Inferior parietal cortex (tissue), 1 donor: ENCODE data around the gene CIZ1.

Experiments
- DNase-seq: peaks from one replicate; pipeline ENCODE4 v3.0.0-alpha.2; 2016; ENCODE audit errors: extremely low spot score

Gene CIZ1

DNA sequence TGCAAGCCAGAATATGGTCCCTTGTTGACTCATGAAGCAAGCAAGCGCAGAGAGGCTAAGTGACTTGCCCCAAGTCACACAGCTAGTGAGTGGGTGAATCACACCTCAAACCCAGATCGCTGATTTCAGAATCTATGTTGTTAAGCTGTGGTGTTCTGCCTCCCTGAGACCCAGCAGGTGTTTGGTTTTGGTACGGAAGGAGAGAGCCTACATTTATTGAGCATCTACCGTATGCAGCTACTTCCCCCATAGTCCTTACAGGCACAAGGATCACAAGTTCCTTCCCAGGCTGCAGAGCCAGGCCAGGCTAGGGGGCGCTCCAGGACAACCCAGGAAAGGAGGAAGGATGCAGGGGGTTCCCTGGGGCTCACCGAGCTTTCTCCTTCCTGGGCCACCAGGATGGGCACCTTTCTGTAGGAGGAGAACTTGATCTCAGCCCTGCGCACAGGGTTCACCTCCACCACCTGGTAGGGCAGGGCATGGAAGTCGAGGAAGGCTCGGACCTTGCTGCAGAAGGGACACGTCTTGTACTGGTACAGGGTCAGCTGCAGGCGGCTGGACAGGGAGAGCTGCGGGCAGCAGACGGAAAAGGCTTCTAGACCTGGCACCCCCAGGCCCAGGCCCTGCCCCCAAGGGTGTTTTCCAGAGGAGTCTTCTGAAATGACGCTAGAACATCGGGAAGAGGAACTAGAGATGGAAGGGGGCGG lies 66.3 kb downstream of the CIZ1 start:
- no peak for DNase-seq

DNA sequence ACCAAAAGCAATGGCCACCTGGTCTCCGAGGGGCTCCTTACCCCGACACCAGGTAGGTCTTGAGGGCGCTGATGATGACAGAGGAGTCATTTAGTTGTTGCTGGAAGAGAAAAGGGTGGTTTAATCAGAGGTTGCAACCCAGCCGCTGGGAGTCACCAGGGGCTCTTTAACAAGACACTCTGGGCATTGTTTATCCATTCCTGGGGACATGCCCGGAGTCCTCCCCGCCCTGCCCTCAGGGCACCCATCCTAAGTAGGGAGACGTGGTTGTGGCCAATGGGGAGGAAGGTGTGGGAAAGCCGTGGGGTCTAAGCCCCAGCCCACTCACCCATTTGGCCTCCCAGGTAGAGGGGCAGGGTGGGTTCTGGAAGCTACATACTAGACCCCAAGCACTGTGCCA lies 66.9 kb downstream of the CIZ1 start:
- DNase-seq: no peak

DNA sequence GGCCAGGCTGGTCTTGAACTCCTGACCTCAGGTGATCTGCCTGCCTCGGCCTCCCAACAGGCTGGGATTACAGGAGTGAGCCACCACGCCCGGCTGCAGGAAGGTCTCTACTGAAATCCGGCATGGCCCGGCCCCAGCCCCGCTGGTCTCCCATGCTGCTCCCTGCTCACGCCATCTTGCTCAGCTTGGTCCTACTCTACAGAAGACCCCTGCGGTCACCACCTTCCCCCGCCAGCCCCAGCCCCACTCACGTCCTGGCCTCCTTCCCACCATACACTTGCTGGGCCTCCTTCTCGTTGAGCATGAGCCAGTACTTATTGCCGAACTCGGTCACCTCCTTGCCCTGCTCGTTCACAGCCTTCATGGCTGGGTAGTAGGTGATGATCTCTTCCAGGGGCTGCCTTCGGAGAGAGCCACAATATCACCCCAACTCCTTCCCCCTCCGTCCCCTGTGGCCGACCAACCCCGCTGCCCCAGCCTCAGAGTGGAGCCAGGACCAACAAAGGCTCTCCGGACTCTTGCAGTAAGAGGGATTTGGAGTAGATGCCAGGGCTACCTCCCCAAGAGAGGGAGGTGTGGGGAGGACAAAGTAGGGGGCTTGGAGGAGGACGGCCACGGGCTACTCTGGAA lies 67.8 kb downstream of the CIZ1 start:
- no peak for DNase-seq

DNA sequence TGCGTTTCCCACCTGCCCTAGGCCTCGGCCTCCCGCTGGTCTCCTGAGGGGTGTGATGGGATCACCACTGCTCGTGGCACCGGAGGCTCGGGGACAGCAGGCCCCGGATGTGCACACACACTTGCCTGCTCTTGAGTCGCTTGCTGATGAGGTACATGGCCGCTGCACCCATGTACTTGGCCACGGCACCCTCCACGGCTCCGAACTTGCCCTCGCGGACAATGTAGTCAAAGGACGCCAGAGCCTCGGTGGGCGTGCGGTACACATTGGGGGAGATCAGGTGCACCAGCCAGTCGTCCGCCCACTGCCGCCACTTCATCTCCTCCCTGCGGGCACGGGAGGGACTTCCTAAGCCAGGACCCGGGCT lies 68.6 kb downstream of the CIZ1 start:
- no peak for DNase-seq

DNA sequence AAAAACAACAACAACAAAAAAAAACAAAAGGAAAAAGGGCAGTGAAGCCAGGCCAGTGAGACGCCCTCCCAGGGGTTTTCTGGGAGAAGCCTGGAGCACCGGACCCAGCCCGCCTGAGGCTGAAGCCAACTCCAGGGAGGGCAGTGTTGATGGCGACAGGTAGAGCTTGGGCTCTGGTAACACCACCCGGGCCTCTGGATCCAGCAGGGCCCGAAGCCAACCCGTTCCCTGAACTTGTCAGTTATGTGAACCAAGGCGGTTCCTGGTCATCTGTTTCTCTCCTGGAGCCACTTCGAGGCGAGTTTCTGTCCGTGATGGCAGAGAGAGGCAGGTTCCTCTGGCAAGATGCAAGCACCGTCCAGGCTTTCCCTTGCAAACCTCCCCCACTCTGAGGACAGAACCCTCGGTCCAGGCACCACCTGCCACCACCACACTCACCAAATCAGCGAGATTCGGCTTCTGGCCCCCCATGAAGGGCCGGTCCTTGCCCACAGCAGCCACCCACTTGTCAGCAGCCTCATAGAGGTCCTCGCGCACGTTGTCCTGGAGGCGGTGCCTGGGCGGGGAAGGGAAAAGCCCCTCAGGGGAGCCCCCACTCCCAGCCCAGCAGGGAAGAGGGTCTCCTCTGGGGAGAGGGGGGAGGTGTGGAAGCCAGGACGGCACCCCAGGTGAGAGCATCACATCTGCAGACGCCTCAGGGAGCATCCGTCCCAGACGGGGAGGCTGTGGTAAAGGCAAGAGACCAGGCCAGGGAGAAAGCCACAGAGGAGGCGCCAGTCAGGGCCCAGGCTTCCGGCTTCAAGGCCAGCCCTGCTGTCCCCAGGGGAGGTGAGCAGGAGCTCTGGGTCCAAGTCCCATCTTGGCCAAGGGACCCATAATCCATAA lies 69.2 kb downstream of the CIZ1 start:
- no peak for DNase-seq

DNA sequence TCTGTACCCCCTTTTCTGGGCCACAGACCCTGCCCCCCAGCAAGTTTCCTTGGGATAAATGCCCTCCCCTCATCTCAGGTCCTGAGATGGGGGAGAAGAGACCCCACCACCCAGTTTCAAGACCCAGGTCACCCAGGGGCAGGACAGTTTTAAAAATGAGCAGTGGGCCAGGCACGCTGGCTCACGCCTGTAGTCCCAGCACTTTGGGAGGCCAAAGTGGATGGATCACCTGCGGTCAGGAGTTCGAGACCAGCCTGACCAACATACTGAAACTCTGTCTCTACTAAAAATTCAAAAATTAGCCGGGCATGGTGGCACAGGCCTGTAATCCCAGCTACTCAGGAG lies 69.9 kb downstream of the CIZ1 start:
- no peak for DNase-seq

DNA sequence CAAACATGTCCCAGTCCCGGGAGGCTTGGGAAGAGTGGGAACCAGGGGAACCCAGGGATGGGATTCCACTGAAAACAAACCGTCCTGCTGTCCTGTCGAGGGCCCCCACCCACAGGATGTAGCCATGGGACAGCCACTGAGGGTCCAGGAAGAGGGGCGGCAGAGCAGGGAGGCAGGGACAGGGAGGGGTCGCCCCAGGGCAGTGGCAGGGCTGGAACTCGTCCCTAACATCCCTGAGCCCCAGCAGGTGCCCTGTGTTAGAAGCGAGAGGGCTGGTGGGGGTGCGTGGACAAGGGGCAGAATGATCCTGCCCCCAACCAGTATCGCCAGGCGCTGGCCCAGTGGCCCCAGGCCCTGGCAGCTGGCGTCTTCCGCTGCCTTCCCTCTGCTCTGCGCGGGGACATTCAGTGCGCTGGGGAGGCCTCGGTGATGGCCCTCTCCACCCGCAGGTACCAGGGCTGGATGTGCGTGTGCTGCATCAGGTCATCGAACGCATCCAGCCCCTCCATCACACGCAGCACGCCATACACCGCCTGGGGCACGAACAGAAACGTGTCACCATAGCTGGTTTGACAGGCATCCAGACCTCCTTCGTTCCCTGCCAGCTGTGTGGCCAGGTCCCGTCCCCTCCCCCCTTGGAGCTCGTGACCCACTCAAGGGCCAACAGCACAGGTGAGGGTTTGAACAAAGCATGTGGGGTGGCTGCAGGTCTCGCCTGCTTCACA lies 70.5 kb downstream of the CIZ1 start:
- DNase-seq: no peak

DNA sequence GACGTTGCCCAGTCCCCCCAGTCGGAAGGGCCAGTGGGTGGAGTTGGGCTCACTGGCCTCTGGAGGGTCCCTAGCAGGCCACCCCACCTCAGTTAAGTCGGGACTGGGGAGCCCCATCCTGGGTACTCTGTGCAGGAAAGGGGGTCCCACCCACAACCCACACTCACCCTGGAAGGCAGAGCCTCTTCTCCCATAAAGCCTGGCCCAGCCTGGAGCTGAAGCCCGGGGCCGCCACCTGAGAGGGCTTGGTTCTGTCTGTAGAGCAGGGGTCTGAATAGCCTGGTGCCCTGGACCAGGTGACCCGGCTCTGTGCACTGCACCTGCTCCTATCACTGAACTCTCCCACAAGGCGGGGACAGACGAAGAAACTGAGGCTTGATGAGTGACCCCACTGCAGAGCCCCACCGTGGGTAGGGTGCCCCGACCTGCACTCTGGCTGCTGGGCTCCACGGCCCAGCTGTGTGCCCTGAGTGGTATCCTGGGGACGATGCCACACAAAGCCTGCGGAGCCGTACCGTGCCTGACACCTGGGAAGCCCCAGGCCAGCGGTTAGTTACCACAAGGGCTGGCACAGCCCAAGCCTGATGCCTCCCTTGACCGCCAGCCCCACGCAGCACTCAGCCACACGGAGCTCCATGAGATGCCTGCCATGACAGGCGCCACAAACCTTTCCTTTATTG lies 71.2 kb downstream of the CIZ1 start:
- DNase-seq: no peak

DNA sequence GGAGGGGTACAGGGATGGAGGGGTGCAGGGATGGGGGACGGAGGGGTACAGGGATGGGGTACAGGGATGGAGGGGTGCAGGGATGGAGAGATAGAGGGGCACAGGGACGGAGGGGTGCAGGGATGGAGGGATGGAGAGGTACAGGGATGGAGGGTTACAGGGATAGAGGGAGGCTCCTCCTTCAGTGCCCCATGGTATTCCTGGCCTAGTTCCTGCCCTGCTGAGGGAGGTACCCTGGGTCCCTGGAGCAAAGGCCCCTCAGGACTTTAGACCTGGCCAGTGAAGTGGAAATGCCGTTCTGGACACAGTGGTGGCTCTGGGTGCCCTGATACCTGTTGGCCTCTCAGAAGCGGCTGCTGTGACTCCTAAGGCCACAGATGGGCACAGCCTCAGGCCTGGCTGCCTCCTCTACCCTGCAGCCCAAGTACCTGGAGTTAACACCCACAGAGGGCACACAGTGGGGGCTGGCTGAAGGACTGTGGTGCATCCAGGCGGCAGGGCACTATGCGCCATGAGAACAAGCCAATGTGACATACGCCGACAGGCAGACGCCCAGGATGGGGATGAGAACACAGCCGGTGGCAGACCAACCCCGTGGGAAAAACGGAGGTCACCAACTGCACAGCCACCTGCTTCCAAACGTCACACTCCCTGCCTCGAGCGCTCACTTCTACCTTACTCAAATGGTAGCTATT lies 72.3 kb downstream of the CIZ1 start:
- DNase-seq: no peak

DNA sequence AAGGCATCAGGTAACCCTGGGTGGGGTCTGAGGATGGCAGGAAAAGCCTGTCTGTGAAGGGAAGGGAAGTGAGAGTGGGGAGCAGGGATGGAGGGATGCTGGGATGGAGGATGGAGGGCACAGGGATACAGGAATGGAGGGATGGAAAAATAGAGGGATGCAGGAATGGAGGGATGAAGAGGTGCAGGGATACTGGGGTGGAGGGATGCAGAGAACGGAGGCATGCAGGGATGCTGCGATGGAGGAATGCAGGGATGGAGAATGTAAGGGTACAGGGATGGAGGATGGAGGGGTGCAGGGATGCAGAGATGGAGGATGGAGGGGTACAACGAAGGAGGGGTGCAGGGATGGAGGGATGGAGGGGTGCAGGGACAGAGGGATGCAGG lies 72.9 kb downstream of the CIZ1 start:
- no peak for DNase-seq

DNA sequence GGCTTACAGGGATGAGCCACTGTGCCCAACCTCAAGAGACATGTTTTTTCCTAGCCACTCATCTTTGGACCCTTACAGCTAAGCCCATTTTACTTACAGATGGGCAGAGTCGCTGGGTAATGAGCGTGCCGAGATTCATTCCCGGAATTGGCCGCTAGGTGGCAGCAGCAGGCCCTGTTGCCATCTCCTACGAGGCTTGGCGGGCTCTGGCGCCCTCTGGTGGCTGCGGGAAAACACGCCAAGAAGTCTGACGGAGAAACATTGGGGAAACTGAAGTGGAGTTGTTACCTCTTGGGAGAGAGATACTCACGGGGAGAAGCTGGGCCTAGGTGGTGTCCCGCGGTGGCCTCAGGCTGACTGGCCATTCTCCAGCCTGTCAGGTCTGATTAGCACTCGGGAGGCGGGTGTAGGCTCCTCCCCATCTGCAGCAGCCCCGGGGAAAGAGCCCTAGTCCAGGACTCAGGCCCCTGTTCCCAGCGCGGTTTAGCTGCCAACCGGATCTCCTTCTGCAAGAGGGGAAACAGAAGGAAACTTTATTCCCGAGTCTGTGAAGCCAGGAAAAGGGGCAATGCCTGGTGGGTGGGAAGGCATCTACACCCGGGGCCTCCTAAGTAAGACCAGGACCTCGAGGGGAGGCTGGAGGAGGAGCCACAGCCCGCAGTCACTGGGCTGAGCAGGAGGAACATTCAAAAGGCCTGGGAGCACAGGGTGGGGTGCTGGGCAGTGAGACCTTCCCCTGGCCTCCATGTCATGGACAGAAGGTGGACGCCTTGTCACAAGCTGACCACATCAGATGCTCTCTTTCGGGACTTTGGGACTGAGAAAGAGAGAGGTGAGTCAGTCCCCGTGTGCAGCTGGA lies 73.5 kb downstream of the CIZ1 start:
- peak; percentile 96 for DNase-seq

DNA sequence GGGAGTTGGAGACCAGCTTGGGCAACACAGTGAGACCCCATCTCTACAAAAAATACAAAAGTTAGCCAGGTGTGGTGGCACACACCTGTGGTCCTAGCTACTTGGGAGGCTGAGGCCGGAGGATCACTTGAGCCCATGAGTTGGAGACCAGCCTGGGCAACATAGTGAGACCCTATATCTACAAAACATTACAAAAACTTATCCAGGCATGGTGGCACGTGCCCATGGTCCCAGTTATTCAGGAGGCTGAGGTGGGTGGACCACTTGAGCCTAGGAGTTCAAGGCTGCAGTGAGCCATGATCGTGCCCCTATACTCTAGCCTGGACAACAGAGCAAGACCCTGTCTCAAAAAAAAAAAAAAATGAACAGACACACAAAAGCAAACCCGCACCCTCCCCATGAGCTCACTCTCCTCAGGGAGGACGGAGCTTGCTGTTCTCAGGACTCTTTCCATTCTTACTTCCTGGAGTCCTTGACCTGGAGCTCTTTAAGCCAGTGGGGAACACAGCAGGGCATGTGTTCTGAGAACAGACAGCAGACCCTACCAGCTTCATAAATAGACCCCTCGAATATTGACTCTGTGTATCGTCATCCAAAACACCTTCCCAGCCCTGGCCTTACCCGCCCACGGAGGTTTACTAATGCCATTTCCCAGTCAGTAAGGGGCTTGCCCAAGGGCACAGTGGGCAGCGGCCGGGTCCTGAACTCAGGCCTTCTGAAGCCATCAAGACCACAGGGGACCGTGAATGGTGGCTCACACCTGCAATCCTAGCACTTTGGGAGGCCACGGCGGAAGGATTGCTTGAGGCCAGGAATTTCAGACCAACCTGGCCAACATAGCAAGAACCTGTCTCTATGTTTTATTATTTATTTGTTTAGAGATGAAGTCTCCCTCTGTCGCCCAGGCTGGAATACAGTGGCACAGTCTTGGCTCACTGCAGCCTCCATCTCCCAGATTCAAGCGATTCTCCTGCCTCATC lies 75.0 kb downstream of the CIZ1 start:
- no peak for DNase-seq
